ENCODE measurements around the gene WDR27.

WDR27 gene

DNA sequence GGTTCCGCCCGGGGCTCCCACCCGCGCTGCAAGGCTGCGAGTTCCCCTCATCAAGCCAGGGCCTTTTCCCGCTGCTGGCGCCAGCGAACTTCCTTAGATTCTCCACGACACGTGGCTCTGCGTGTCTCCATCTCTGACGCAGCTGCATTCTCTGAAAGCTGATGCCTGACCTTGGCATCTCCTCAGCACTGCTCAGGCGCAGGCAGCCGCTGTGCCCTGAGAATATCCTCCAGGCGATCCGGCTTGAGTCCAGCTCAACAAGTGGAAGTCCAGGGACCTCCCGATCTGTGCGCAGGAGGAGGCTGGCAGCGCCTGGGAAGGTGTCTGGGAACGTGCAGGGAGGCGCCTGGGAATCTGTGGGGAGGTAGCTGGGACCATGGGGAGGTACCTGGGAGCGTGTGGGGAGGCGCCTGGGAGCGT lies 277.0 kb downstream of the WDR27 start (continued):
- TF ChIP-seq, protein P1, sequence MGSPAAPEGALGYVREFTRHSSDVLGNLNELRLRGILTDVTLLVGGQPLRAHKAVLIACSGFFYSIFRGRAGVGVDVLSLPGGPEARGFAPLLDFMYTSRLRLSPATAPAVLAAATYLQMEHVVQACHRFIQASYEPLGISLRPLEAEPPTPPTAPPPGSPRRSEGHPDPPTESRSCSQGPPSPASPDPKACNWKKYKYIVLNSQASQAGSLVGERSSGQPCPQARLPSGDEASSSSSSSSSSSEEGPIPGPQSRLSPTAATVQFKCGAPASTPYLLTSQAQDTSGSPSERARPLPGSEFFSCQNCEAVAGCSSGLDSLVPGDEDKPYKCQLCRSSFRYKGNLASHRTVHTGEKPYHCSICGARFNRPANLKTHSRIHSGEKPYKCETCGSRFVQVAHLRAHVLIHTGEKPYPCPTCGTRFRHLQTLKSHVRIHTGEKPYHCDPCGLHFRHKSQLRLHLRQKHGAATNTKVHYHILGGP (tag by site-specific recombination; IDR thresholded peaks at IDR 0.05) = no peak
- TF ChIP-seq MZF1 (tag by site-specific recombination; IDR thresholded peaks at IDR 0.05; ENCODE audit: borderline replicate concordance) (no peak), KLF8 (tag by site-specific recombination; IDR thresholded peaks at IDR 0.05) (peak; percentile 46; the same call in 1 of the 2 replicates), SALL2 (tag by site-specific recombination; IDR thresholded peaks at IDR 0.05; ENCODE audit: borderline replicate concordance) (no peak), ZNF146 (tag by site-specific recombination; IDR thresholded peaks at IDR 0.05) (no peak), ZNF211 (tag by site-specific recombination; IDR thresholded peaks at IDR 0.05; ENCODE audit: low read depth) (no peak), YY1 (tag by site-specific recombination; IDR thresholded peaks at IDR 0.05) (no peak), ZNF658 (tag by site-specific recombination; IDR thresholded peaks at IDR 0.05) (no peak), ZNF558 (tag by site-specific recombination; IDR thresholded peaks at IDR 0.05) (no peak), RBAK (tag by site-specific recombination; IDR thresholded peaks at IDR 0.05) (no peak), ZNF350 (tag by site-specific recombination; IDR thresholded peaks at IDR 0.05) (no peak), ZNF433 (tag by site-specific recombination; IDR thresholded peaks at IDR 0.05; ENCODE audit: low read depth) (no peak), ZNF23 (tag by site-specific recombination; IDR thresholded peaks at IDR 0.05; ENCODE audit: borderline replicate concordance) (no peak), ZNF837 (tag by site-specific recombination; IDR thresholded peaks at IDR 0.05) (no peak), ZNF549 (tag by site-specific recombination; IDR thresholded peaks at IDR 0.05) (no peak), ZNF133 (tag by site-specific recombination; IDR thresholded peaks at IDR 0.05) (no peak), ZNF792 (tag by site-specific recombination; IDR thresholded peaks at IDR 0.05) (no peak), ZNF10 (tag by site-specific recombination; IDR thresholded peaks at IDR 0.05) (no peak), ZNF747 (tag by site-specific recombination; IDR thresholded peaks at IDR 0.05) (no peak), ZSCAN30 (tag by site-specific recombination; IDR thresholded peaks at IDR 0.05) (no peak)
- TF ChIP-seq, protein P2, sequence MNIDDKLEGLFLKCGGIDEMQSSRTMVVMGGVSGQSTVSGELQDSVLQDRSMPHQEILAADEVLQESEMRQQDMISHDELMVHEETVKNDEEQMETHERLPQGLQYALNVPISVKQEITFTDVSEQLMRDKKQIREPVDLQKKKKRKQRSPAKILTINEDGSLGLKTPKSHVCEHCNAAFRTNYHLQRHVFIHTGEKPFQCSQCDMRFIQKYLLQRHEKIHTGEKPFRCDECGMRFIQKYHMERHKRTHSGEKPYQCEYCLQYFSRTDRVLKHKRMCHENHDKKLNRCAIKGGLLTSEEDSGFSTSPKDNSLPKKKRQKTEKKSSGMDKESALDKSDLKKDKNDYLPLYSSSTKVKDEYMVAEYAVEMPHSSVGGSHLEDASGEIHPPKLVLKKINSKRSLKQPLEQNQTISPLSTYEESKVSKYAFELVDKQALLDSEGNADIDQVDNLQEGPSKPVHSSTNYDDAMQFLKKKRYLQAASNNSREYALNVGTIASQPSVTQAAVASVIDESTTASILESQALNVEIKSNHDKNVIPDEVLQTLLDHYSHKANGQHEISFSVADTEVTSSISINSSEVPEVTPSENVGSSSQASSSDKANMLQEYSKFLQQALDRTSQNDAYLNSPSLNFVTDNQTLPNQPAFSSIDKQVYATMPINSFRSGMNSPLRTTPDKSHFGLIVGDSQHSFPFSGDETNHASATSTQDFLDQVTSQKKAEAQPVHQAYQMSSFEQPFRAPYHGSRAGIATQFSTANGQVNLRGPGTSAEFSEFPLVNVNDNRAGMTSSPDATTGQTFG (tag by site-specific recombination; IDR thresholded peaks at IDR 0.05; ENCODE audit: borderline replicate concordance) = no peak
- TF ChIP-seq, protein P3, sequence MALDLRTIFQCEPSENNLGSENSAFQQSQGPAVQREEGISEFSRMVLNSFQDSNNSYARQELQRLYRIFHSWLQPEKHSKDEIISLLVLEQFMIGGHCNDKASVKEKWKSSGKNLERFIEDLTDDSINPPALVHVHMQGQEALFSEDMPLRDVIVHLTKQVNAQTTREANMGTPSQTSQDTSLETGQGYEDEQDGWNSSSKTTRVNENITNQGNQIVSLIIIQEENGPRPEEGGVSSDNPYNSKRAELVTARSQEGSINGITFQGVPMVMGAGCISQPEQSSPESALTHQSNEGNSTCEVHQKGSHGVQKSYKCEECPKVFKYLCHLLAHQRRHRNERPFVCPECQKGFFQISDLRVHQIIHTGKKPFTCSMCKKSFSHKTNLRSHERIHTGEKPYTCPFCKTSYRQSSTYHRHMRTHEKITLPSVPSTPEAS (tag by site-specific recombination; IDR thresholded peaks at IDR 0.05) = no peak
- TF ChIP-seq, protein P4, sequence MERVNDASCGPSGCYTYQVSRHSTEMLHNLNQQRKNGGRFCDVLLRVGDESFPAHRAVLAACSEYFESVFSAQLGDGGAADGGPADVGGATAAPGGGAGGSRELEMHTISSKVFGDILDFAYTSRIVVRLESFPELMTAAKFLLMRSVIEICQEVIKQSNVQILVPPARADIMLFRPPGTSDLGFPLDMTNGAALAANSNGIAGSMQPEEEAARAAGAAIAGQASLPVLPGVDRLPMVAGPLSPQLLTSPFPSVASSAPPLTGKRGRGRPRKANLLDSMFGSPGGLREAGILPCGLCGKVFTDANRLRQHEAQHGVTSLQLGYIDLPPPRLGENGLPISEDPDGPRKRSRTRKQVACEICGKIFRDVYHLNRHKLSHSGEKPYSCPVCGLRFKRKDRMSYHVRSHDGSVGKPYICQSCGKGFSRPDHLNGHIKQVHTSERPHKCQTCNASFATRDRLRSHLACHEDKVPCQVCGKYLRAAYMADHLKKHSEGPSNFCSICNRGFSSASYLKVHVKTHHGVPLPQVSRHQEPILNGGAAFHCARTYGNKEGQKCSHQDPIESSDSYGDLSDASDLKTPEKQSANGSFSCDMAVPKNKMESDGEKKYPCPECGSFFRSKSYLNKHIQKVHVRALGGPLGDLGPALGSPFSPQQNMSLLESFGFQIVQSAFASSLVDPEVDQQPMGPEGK (tag by site-specific recombination; IDR thresholded peaks at IDR 0.05) = no peak
- TF ChIP-seq, protein P5, sequence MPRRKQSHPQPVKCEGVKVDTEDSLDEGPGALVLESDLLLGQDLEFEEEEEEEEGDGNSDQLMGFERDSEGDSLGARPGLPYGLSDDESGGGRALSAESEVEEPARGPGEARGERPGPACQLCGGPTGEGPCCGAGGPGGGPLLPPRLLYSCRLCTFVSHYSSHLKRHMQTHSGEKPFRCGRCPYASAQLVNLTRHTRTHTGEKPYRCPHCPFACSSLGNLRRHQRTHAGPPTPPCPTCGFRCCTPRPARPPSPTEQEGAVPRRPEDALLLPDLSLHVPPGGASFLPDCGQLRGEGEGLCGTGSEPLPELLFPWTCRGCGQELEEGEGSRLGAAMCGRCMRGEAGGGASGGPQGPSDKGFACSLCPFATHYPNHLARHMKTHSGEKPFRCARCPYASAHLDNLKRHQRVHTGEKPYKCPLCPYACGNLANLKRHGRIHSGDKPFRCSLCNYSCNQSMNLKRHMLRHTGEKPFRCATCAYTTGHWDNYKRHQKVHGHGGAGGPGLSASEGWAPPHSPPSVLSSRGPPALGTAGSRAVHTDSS (tag by site-specific recombination; IDR thresholded peaks at IDR 0.05) = no peak
- TF ChIP-seq, protein P6, sequence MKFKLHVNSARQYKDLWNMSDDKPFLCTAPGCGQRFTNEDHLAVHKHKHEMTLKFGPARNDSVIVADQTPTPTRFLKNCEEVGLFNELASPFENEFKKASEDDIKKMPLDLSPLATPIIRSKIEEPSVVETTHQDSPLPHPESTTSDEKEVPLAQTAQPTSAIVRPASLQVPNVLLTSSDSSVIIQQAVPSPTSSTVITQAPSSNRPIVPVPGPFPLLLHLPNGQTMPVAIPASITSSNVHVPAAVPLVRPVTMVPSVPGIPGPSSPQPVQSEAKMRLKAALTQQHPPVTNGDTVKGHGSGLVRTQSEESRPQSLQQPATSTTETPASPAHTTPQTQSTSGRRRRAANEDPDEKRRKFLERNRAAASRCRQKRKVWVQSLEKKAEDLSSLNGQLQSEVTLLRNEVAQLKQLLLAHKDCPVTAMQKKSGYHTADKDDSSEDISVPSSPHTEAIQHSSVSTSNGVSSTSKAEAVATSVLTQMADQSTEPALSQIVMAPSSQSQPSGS (tag by site-specific recombination; IDR thresholded peaks at IDR 0.05; ENCODE audit: low read depth) = no peak
- TF ChIP-seq, protein P7, sequence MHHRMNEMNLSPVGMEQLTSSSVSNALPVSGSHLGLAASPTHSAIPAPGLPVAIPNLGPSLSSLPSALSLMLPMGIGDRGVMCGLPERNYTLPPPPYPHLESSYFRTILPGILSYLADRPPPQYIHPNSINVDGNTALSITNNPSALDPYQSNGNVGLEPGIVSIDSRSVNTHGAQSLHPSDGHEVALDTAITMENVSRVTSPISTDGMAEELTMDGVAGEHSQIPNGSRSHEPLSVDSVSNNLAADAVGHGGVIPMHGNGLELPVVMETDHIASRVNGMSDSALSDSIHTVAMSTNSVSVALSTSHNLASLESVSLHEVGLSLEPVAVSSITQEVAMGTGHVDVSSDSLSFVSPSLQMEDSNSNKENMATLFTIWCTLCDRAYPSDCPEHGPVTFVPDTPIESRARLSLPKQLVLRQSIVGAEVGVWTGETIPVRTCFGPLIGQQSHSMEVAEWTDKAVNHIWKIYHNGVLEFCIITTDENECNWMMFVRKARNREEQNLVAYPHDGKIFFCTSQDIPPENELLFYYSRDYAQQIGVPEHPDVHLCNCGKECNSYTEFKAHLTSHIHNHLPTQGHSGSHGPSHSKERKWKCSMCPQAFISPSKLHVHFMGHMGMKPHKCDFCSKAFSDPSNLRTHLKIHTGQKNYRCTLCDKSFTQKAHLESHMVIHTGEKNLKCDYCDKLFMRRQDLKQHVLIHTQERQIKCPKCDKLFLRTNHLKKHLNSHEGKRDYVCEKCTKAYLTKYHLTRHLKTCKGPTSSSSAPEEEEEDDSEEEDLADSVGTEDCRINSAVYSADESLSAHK (tag by site-specific recombination; IDR thresholded peaks at IDR 0.05) = no peak
- TF ChIP-seq, protein P8, sequence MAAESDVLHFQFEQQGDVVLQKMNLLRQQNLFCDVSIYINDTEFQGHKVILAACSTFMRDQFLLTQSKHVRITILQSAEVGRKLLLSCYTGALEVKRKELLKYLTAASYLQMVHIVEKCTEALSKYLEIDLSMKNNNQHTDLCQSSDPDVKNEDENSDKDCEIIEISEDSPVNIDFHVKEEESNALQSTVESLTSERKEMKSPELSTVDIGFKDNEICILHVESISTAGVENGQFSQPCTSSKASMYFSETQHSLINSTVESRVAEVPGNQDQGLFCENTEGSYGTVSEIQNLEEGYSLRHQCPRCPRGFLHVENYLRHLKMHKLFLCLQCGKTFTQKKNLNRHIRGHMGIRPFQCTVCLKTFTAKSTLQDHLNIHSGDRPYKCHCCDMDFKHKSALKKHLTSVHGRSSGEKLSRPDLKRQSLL (tag by site-specific recombination; IDR thresholded peaks at IDR 0.05) = no peak

All from HEK293 (cell line).